ENCODE measurements around the gene ZNF76. TPM values are rescaled to one million over a fixed set of nuclear protein-coding genes. Genes with fewer than 3 reads are reported as not detected.

Gene ZNF76
- polyA plus RNA-seq, 3 donors from 2014 or later, result 20.7 to 30.5 (median 27.9) TPM

DNA sequence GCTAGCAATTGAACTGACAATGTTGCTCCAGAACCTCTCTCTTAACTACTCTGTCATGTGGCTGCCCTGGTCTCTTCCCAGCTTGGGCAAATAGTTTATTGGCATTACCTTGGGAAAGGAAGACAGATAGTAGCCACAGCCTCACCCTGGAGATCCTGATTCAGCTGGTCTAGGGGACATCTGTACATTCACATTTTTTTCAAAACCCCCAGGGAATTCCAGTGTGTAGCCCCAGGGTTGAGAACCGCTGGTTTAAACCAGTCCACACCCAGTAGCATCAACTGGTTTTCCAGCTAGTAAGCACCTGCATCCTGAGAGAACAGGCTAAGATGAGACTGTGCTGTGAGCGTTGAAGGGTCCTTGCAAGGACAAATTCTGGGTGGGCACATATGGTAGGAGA is 36.1 kb upstream of the ZNF76 start:
- no peak overlapping the region for H3K27ac Mint-ChIP-seq
- peaks cover 0 to 8% (median 0%) of the 10 kb centered on the region in 3 donors for H3K36me3 Mint-ChIP-seq
- no peak overlapping the region for H3K4me3 Mint-ChIP-seq
- DNase-seq, result no peak
- peaks cover 4 to 5% (median 5%) of the 10 kb centered on the region in 3 donors for H3K27me3 Mint-ChIP-seq (ENCODE audit: low read depth in 3 of 3)
- H3K4me1 Mint-ChIP-seq, result peaks cover 0 to 2% of the 10 kb centered on the region in 2 donors
- H3K9me3 Mint-ChIP-seq, result no peaks in the 10 kb centered on the region

DNA sequence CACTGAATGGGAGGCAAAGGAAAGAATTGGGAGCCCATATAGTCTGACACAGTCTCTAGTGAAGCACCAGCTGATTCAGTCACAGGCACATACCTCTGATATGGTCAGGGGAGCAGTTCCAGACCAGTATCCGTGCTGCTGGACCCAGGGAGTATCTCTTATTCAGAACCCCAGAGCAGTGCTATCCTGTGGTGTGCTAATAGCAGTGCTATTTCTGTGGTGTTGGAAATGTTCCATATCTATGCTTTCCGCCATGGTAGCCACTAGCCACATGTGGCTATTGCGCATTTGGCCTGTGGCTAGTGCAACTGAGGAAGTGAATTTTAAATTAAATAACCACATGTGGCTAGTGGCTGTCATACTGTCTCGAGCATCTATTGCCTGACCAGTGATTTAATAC is 34.8 kb upstream of the ZNF76 start:
- Mint-ChIP-seq H3K4me1 (peaks cover 0 to 2% of the 10 kb centered on the region in 2 donors), H3K9me3 (no peaks in the 10 kb centered on the region), H3K27me3 (ENCODE audit: low read depth in 3 of 3) (peaks cover 4 to 5% (median 5%) of the 10 kb centered on the region in 3 donors), H3K27ac (no peak overlapping the region), H3K4me3 (no peak overlapping the region), H3K36me3 (peaks cover 0 to 11% (median 0%) of the 10 kb centered on the region in 3 donors)
- no peak for DNase-seq

DNA sequence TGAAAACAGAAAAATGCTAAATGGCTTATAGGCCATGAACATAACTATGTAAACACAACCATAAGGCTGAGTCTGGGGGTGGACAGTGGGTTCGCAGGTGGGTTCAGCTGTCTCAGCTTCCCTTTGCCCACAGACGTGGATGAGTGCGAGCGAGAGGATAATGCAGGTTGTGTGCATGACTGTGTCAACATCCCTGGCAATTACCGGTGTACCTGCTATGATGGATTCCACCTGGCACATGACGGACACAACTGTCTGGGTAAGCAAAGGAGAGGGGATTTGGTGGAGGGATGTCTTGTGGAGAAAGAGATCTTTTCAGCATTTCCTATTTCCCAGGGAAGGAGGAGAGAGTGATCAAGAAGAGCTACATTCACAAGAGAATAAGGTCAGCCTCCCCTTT is 31.1 kb upstream of the ZNF76 start:
- Mint-ChIP-seq H3K4me3 (no peak overlapping the region), H3K9me3 (no peaks in the 10 kb centered on the region), H3K36me3 (peaks cover 0 to 16% (median 0%) of the 10 kb centered on the region in 3 donors), H3K27ac (no peak overlapping the region), H3K4me1 (peaks cover 0 to 2% of the 10 kb centered on the region in 2 donors), H3K27me3 (ENCODE audit: low read depth in 3 of 3) (no peaks in the 10 kb centered on the region)
- DNase-seq, result no peak

DNA sequence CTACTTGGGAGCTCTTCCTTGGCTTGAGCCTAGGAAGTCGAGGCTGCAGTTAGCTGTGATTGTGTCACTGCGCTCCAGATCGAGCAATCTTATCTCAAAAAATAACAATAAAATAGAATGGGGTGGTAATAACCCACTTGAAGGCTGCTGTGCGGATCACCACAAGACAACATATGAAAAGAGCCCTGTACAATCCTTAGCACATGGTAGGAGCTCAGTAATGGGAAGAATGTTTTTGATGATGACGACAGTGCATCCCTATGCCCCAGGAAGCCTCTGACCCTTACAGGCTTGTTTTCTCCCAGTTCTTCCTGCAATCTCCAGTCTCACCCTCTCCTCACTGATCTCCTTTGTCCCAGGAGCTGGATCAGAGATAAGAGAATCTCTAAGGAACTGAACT is 30.2 kb upstream of the ZNF76 start:
- Mint-ChIP-seq H3K9me3 (no peaks in the 10 kb centered on the region), H3K4me3 (no peak overlapping the region), H3K36me3 (peaks cover 0 to 8% (median 0%) of the 10 kb centered on the region in 3 donors), H3K4me1 (no peaks in the 10 kb centered on the region), H3K27ac (no peak overlapping the region), H3K27me3 (ENCODE audit: low read depth in 3 of 3) (no peaks in the 10 kb centered on the region)
- DNase-seq, result no peak

DNA sequence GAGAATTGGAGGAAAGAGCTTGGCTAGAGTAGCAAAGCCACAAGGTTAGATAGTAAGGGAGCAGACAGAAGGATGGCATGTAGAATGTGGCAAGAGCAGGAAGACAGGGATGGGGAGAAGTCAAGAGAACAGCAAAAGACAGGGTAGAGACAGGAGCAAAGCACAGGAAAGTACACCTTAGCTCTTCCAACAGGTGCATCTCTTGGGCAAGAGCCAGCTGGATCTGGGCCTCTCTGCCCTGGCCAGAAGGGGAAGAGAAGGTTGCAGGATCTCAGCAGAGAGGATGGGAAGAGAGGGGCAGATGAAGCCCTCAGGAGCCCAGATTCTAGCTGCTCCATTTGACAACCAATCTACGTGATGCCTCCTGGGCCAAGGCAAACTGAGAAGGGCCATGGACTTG is 29.0 kb upstream of the ZNF76 start:
- no peak for DNase-seq
- Mint-ChIP-seq H3K27ac (peak overlapping the region in 1 of 6 donors; percentile 14), H3K36me3 (peaks cover 0 to 8% (median 0%) of the 10 kb centered on the region in 3 donors), H3K4me1 (no peaks in the 10 kb centered on the region), H3K4me3 (no peak overlapping the region), H3K27me3 (ENCODE audit: low read depth in 3 of 3) (no peaks in the 10 kb centered on the region), H3K9me3 (no peaks in the 10 kb centered on the region)

DNA sequence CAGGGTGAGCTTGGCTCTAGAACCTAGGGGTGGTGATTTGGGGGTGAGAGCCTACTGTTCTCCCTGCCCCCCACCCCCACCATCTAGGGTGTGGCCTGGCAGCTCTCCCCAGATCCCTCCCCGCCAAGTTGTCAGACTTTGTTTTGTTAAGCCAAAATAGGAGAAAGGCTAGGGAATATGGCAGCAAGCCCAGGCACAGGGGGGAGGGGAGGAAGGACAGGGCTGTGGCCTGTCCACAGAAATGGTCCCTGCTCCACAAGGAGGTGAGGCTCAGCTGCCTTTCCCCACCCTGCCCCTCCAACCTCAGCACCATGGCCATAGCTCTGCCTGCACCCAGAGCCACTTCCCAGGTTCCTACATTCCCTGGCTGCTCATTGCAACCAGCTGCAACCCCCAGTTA is 28.6 kb upstream of the ZNF76 start:
- Mint-ChIP-seq H3K27ac (peak overlapping the region in 1 of 6 donors; percentile 46), H3K4me3 (no peak overlapping the region), H3K9me3 (no peaks in the 10 kb centered on the region), H3K27me3 (ENCODE audit: low read depth in 3 of 3) (no peaks in the 10 kb centered on the region), H3K36me3 (peaks cover 0 to 8% (median 0%) of the 10 kb centered on the region in 3 donors), H3K4me1 (no peaks in the 10 kb centered on the region)
- DNase-seq, result no peak

DNA sequence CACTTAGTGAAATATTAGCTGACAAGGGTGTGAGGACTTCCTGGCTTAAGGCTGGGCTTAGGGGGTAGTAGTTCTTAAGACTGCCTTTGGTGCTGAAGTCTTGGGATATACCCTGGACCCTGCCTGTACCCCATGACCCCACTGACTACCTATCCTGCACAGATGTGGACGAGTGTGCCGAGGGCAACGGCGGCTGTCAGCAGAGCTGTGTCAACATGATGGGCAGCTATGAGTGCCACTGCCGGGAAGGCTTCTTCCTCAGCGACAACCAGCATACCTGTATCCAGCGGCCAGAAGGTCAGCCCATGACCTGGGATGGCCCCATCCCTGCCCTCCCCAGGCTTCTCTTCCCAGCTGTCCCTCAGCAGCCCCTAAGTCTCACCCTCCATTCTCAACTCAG is 28.0 kb upstream of the ZNF76 start:
- H3K4me3 Mint-ChIP-seq, result no peak overlapping the region
- H3K27ac Mint-ChIP-seq, result no peak overlapping the region
- no peak for DNase-seq
- no peaks in the 10 kb centered on the region for H3K4me1 Mint-ChIP-seq
- H3K36me3 Mint-ChIP-seq, result peaks cover 0 to 8% (median 0%) of the 10 kb centered on the region in 3 donors
- no peaks in the 10 kb centered on the region for H3K27me3 Mint-ChIP-seq (ENCODE audit: low read depth in 3 of 3)
- no peaks in the 10 kb centered on the region for H3K9me3 Mint-ChIP-seq

DNA sequence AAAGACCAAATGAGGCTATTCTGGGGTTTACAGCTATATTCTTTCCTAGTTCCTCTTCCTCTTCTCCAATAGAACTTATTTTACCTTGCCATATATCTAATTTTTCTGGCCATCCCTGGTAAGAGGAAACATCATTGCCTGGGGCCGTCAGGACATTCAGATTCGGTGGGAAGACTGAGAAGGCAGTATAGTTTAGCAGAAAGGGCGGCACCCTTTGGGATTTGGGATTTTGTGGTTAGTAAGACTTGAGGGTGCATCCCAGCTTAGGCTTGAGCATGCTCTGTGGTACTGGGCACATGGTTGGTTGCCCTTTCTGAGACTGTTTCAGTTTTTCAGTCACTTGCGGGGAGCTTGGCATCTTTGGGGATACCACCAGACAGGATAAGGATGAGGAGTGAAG is 24.6 kb upstream of the ZNF76 start:
- peaks cover 0 to 5% (median 0%) of the 10 kb centered on the region in 3 donors for H3K36me3 Mint-ChIP-seq
- peaks cover 0 to 2% (median 0%) of the 10 kb centered on the region in 3 donors for H3K27me3 Mint-ChIP-seq (ENCODE audit: low read depth in 3 of 3)
- H3K9me3 Mint-ChIP-seq, result no peaks in the 10 kb centered on the region
- no peak overlapping the region for H3K4me3 Mint-ChIP-seq
- no peak for DNase-seq
- no peaks in the 10 kb centered on the region for H3K4me1 Mint-ChIP-seq
- H3K27ac Mint-ChIP-seq, result no peak overlapping the region

DNA sequence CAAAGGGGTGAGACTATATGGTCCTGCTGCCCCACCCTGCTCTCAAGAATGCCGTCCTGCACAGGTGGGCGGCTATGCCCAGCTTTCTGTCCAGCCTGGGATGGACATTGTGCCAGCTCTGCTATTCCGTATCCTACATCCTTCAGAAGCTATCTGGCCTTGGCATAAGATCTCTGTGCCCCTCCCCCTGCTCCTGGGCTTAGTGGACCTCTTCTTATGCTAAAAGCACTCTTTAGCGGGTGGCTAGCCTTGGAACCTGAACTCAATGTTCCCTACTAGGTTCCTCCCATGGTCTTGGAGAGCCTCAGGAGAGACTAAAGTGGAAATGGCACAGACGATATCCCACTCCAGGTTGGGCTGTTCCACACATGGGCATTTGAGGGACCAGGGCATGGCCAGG is 23.3 kb upstream of the ZNF76 start:
- H3K9me3 Mint-ChIP-seq, result no peaks in the 10 kb centered on the region
- no peaks in the 10 kb centered on the region for H3K36me3 Mint-ChIP-seq
- peaks cover 2 to 4% of the 10 kb centered on the region in 2 donors for H3K4me1 Mint-ChIP-seq
- peaks cover 0 to 4% (median 0%) of the 10 kb centered on the region in 3 donors for H3K27me3 Mint-ChIP-seq (ENCODE audit: low read depth in 3 of 3)
- H3K27ac Mint-ChIP-seq, result no peak overlapping the region
- no peak for DNase-seq
- H3K4me3 Mint-ChIP-seq, result no peak overlapping the region

DNA sequence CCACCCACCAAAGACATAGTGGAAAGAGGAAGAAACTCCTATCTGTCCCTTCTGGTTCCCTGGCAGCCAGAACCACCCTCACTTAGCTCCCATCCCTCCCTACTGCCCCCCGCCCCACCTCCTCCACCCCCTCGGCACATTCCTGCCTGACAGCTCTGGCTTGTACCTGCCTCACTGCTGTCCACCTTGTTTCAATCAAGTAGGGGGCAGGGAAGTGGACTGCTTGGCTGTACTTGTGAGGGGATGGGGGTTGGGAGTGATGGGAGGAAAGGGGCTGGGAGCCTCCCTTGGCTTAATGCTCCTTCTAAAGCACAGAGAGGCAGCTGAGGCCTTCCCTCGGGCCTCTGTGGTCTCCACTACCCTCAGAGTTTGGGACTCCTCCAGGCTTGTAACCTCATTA is 22.1 kb upstream of the ZNF76 start:
- H3K27ac Mint-ChIP-seq, result no peak overlapping the region
- H3K4me1 Mint-ChIP-seq, result peaks cover 2 to 5% of the 10 kb centered on the region in 2 donors
- no peak overlapping the region for H3K4me3 Mint-ChIP-seq
- no peaks in the 10 kb centered on the region for H3K36me3 Mint-ChIP-seq
- DNase-seq, result no peak
- no peaks in the 10 kb centered on the region for H3K9me3 Mint-ChIP-seq
- peaks cover 0 to 4% (median 0%) of the 10 kb centered on the region in 3 donors for H3K27me3 Mint-ChIP-seq (ENCODE audit: low read depth in 3 of 3)

DNA sequence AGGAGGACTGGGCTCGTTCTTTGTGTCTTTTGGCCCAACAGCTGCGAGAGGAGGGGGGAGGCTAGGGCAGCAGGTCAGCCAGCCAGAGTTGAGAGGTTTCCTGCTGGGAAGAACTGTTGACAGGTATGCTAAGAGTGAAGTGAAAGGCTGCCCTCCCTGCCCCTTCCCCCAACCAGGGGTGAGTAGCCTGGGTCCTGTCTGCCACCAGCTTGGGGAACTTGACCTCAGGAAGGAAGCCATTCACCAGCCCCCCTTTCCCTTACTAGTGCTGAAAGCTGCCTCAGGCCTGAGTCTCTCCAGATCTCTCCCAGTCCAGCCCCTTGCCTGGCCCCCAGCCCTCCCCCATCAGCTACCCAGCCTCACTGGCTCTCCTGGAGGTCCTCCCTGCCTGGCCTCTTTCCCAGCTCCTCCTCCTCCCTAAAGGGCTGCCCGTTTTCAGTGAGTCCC is 20.7 kb upstream of the ZNF76 start:
- no peaks in the 10 kb centered on the region for H3K9me3 Mint-ChIP-seq
- no peak for DNase-seq
- no peak overlapping the region for H3K4me3 Mint-ChIP-seq
- H3K36me3 Mint-ChIP-seq, result no peaks in the 10 kb centered on the region
- peaks cover 2 to 5% of the 10 kb centered on the region in 2 donors for H3K4me1 Mint-ChIP-seq
- no peak overlapping the region for H3K27ac Mint-ChIP-seq
- H3K27me3 Mint-ChIP-seq (ENCODE audit: low read depth in 3 of 3), result peaks cover 0 to 4% (median 0%) of the 10 kb centered on the region in 3 donors

DNA sequence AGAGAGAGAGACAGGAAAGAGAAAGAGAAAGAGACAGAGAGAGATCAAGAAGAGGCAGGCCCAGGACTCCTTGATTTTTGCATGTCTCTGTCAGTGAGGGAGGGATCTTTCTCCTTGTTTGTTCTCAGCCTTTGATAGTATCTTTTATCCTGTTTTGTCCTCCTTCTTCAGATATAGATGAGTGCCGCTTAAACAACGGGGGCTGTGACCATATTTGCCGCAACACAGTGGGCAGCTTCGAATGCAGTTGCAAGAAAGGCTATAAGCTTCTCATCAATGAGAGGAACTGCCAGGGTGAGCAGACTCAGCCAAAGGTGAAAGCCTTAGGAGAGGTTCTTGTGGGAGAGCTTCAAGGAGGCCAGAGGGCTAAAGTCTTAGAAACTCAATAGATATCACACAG is 20.0 kb upstream of the ZNF76 start:
- H3K9me3 Mint-ChIP-seq, result no peaks in the 10 kb centered on the region
- H3K27me3 Mint-ChIP-seq (ENCODE audit: low read depth in 3 of 3), result peaks cover 0 to 4% (median under 1%) of the 10 kb centered on the region in 3 donors
- no peak for DNase-seq
- peaks cover 2 to 5% of the 10 kb centered on the region in 2 donors for H3K4me1 Mint-ChIP-seq
- H3K36me3 Mint-ChIP-seq, result peaks cover 0 to 2% (median 2%) of the 10 kb centered on the region in 3 donors
- no peak overlapping the region for H3K27ac Mint-ChIP-seq
- H3K4me3 Mint-ChIP-seq, result no peak overlapping the region

DNA sequence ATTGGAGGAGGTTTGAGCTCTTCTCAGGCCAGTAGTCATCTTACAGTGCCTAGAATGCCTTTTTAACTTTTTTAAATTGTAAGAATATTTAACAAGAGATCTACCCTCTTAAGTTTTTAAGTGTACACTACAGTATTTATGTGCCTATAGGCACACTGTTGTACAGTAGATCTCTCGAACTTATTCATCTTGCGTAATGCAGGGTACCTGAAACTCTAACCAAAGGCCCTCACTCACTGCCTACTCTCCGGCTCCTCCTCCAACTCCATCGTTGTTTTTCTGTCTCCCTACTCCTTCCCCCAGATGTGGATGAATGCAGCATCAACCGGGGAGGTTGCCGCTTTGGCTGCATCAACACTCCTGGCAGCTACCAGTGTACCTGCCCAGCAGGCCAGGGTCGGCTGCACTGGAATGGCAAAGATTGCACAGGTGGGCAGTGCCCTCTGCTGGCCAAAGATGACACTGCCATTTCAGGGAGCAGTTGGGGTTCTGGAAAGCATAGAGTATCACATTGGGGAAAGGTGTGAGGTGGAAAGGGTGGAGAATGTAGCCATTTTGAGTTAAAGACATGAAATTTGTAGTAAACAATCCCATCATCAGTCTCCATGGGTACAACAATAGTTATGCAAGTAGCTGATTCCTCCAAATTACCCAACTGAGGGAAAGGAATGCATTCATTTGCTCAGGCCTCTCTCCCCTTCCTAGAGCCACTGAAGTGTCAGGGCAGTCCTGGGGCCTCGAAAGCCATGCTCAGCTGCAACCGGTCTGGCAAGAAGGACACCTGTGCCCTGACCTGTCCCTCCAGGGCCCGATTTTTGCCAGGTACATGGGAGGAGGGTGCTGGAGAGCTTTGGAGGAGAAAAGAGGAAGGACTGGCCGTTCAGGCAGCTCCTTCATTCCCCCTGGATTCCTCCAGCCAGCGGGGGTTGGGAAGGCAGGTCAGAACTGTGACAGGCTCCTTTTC is 18.4 kb upstream of the ZNF76 start:
- Mint-ChIP-seq H3K4me1 (peaks cover 2 to 5% of the 10 kb centered on the region in 2 donors), H3K27me3 (ENCODE audit: low read depth in 3 of 3) (peaks cover 0 to 4% (median 4%) of the 10 kb centered on the region in 3 donors), H3K4me3 (no peak overlapping the region), H3K9me3 (no peaks in the 10 kb centered on the region), H3K36me3 (peaks cover 0 to 11% (median 3%) of the 10 kb centered on the region in 3 donors), H3K27ac (peak overlapping the region in 2 of 6 donors; percentile 65 to 88)
- DNase-seq, result peak; percentile 45 to 58 (median 47)

DNA sequence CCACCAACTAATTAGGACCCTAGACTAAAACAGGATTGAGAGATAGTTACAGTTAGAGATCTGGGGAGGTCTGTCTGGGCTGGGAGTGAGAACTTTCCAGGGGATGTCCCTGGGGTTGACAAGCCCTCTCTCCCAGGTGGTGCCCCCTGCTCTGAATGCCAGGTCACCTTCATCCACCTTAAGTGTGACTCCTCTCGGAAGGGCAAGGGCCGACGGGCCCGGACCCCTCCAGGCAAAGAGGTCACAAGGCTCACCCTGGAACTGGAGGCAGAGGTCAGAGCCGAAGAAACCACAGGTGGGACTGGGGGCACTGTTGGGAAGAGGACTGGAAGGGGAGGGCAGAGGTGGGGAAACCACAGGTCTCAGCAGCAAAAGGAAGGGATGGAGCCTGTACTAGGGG is 17.0 kb upstream of the ZNF76 start:
- no peak for DNase-seq
- Mint-ChIP-seq H3K9me3 (no peaks in the 10 kb centered on the region), H3K36me3 (peaks cover 0 to 11% (median 3%) of the 10 kb centered on the region in 3 donors), H3K4me1 (peaks cover 2 to 5% of the 10 kb centered on the region in 2 donors), H3K4me3 (no peak overlapping the region), H3K27ac (no peak overlapping the region), H3K27me3 (ENCODE audit: low read depth in 3 of 3) (peaks cover 0 to 4% (median 2%) of the 10 kb centered on the region in 3 donors)

All from immature natural killer cell (primary cell).